NCI-H2196 treated with DMSO at 0.1 percent for 48 hours (cell line): Measurements from ENCODE around the gene CCDC136.

ENCODE experiments used
- DNase-seq: peaks from one replicate; lab custom pipeline; 2025; ENCODE audit not compliant: unreplicated experiment; lab: John Stamatoyannopoulos, UW

Gene CCDC136

DNA sequence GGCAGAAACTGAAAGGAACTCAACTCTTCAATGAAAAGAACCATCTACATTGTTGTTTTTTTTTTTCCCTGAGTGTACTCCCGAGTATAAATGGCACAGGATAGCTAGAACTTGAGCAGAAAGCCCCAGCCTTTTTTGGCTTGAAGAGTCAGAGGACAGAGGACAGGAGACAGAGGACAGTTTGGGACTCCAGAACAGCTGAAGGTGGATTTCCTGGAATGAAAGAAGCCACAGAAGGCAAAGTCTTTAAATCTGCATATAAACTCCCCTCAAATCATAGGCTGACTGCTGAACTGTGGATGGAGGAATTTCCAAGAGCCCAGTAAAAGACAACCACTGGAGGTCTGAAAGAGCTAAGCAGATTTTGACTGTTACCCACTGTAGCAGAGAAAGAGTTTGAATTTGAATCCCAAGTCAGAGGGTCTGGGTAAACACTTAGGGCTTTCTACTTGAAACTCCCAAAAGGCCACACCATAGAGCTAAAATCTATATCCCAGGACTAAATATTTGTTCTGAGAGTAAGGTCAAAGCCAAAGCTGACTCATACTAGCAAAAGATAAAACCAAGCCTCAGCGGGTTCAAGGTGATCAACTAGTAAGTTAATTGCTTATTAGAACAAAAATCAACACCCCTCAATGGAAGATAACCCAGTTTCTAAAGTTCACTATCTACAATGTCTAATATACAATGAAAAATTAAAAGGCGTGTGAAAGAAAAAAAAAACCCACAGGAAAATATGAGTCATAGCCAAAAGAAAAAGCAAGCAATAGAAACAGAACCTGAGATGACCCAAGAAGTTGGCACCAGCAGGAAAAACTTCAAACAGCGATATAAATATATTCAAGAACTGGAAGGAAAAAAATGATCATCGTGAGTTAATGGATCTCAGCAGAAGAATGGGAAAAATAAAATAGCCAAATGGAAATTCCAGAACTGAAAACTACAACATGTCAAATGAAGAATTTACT is 14.3 kb upstream of the CCDC136 start:
- DNase-seq: no peak

GRCh38 chr7:128778946-128779345 is 12.8 kb upstream of the CCDC136 start:
- DNase-seq: no peak

- DNase-seq: no peak
Measured at GRCh38 chr7:128781126-128781525, 10.6 kb upstream of the CCDC136 start.

- DNase-seq: no peak
Measured at GRCh38 chr7:128781851-128782250, 9.9 kb upstream of the CCDC136 start.

- no peak for DNase-seq
Measured at GRCh38 chr7:128783143-128783861, 8.5 kb upstream of the CCDC136 start.

DNA sequence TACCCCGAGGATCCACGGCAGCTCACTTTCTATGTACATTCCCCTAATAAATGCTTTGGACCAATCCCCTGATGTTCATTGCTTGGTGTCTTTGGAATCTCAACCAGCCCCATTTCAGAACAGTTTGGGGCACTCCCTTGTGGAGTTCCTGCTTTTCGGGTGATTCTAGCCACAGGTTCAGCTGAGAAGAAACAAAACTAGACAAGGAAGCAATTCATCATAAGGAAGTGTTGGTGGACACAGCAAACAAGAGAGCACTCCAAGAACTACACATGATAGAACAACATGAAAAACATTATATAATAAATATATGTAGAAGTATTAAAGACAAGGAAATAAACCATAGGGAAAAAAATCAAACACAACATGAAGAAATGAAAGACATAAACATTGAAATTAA is 6.0 kb upstream of the CCDC136 start:
- DNase-seq: no peak

- DNase-seq: no peak
Measured at GRCh38 chr7:128788446-128789412, 3.0 kb upstream of the CCDC136 start.

- DNase-seq: no peak
Measured at GRCh38 chr7:128790315-128791041, 1.3 kb upstream of the CCDC136 start.

DNA sequence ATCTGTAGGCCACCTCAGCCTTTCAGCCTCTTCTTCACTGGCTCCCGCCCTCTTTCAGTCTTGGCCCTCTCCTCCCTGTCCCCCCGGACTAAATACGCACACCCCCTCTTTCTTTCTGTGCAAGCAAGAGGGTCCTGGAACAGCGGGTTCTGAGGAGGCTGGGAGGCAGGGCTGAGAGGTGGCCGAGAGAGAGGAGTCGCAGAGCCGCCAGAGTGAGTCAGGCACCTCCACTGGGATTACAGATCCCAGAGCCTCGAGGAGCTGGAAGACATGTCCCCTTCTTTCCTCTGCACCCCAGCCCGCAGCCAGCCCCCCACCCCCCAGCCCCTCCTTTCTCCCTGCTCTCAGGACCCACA is 182 bp downstream of the CCDC136 start:
- no peak for DNase-seq

GRCh38 chr7:128792471-128793180 is 858 bp downstream of the CCDC136 start:
- DNase-seq: no peak

DNA sequence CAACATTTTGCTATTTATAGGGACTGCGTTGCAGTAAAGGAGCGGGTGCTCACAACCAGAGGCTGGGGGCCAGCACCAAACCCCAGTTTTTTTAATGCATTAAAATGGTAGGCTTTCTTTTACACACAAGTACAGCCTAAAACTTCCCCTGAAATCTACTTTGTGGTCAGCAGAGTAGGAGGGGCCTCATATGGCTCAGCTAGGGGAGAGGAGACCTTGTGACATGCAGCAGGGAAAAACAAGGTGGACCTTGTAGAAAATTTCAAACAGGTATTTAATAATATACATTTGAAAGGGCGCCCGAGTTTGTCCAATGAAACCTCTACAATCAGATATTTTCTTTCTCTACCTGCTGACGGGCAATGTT is 1.4 kb downstream of the CCDC136 start:
- DNase-seq: no peak

DNA sequence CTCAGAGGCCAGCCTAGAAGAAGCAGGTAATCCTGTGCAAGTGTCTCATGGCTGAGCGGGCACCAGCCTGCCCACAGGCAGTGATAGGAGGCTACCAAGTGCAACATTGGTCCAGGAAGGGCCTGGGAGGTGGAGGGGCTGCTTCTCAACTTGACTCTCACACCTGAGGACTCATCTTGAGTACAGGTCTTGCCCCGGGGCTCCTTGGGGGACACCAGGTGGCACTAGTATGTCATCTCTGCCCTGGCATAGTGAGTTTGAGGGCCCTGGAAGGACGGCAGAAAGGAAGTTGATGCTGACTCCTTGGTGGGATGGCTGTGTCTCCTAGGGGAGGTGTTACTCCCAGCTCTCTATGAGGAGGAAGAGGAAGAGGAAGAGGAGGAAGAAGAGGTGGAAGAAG is 2.3 kb downstream of the CCDC136 start:
- no peak for DNase-seq

- no peak for DNase-seq
Measured at GRCh38 chr7:128794436-128794835, 2.7 kb downstream of the CCDC136 start.

DNA sequence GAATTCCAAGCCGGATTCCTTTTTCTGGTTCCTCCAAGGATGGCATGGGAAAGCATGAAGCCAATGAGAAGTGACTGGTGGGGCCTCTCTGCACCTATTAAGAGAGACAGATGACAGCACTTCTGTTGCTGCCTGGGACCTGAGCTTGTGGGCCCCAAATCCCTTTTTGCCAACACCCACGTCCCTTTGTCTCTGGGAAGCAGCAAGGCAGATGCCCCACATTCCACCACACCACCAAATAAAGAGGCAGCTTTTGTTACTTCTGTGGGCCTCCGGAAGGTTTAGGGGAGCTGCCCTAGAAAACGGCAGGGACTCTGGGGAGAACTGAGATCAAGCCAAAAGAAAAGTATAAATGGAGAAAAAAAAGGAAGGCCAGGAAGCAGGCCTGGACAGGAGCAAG is 3.4 kb downstream of the CCDC136 start:
- no peak for DNase-seq

GRCh38 chr7:128796327-128796726 is 4.6 kb downstream of the CCDC136 start:
- no peak for DNase-seq

- no peak for DNase-seq
Measured at GRCh38 chr7:128799451-128799850, 7.7 kb downstream of the CCDC136 start.

DNA sequence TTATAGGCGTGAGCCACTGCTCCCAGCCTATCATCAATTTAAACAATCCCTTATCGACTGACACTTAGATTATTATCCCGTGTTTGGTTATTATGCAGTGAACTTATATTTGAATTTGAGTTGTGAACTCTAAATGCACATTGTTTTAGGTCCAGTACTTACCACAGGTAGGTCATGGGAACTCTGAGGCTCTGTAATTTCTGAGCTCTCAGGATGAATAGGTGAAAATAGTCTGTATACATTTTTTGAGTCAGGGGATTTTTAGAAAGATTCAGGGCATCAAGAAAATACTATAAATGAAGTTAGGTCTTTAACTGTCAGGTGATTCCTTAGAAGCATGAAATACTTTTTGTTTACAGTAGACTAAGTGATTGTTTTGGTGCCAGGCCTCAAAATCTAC is 8.8 kb downstream of the CCDC136 start:
- DNase-seq: no peak

- no peak for DNase-seq
Measured at GRCh38 chr7:128801003-128801402, 9.2 kb downstream of the CCDC136 start.

GRCh38 chr7:128801667-128802418 is 10.1 kb downstream of the CCDC136 start:
- DNase-seq: no peak
